Hematopoietic multipotent progenitor cell treated with erythropoietin and hydrocortisone succinate and interleukin-3 and kit ligand, for 4 days (in vitro differentiated cells): Measurements from ENCODE around the gene DLG5.

ENCODE experiments used
- DNase-seq: peaks from one replicate; pipeline ENCODE4 v3.0.0-alpha.2; 2015

DLG5 gene

GRCh38 chr10:77911535-77912123 lies 14.9 kb downstream of the DLG5 start:
- DNase-seq = peak; percentile 45

DNA sequence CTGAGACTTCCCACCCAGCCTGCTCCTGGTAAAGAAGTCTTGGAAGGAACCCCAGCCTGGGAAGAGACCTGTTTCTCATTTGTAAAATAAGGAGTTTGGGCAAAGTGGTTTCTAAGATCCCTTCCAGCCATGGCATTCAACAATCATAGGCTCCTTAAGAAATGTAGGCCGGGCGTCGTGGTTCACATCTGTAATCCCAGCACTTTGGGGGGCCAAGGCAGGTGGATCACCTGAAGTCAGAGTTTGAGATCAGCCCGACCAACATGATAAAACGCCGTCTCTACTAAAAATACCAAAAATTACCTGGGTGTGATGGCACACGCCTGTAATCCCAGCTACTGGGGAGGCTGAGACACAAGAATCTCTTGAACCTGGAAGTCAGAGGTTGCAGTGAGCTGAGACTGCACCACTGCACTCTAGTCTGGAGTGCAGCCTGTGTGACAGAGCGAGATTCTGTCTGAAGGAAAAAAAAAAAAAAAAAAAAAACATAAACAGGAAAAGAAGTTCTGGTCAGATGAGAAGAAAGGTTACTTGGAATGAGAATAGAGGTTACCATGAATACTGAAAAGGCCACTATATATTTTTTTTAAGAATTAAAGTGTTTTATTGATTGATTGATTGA lies 15.9 kb downstream of the DLG5 start:
- DNase-seq = no peak

DNA sequence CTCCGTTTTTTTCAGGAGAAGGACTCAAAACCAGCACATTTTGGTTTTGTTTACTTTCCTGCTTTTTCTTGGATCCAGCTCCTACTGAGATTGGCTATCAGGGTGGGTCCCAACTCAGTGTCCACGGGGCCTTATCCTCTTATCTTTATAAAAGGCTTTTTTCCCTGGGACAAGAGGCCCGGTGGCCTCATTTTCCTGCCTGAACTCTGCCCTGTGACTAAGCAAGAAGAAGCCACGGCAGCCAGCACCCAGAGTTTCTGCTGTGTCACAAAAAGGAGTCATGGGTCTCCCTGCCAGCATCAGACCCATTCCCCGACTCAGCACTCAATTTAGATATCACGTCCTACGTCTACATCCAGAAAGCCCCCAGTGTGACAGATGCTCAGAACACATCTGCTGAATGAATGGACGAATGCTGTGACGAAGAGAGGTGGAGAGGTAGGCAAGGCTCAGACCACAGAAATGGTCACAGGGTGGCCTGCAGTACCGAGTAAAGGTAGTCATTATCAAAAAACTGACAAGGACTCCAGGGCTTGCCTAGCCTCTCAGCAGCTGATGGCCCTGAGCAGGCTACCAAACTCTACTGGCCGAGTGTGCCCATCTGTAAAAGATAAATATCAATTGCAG lies 16.7 kb downstream of the DLG5 start:
- peak; percentile 52 for DNase-seq

- DNase-seq = peak; percentile 39
Measured at GRCh38 chr10:77909021-77909748, 17.4 kb downstream of the DLG5 start.

DNA sequence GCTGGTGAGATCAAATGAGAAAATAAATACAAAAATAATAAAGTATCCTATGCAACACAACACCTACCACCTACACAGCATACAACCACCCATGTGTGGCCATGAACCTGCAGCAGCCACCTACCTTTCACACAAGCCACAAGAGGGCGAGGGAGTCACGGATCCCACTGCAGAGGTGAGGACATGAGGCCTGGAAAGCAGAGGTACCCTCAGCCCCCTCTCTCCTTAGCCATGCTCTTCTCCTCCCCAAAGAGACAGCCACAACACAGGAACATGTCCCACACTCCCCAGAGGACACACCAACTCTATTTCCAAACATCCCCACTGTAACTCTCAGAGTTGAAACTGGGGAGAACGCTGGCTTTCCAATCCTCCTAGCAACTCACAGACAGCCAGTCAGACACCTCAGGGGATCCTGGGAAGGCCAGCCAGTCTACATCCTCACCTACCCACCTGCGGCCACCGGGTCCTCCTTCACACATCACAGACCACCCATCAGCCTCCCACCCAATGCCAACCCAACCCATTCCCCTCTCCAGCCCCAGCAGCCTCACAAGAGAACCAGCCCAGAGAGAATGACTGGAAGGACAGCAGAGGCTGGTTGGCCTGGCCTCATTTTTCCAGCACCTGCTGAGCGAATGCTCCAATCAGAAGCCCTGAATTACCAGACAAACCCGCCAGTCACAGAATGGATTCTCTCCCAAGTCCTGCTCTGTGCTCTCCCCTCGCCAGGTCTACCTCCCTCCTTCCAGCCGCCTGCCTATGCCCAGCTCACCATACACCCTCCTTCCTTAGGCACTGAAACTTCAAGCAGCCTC lies 18.4 kb downstream of the DLG5 start:
- DNase-seq = peak; percentile 33

- no peak for DNase-seq
Measured at GRCh38 chr10:77907462-77907861, 19.1 kb downstream of the DLG5 start.

- DNase-seq = peak; percentile 31
Measured at GRCh38 chr10:77906951-77907421, 19.6 kb downstream of the DLG5 start.

- DNase-seq = no peak
Measured at GRCh38 chr10:77905781-77906180, 20.8 kb downstream of the DLG5 start.

GRCh38 chr10:77905086-77905748 lies 21.3 kb downstream of the DLG5 start:
- DNase-seq = no peak

- DNase-seq = no peak
Measured at GRCh38 chr10:77904100-77904840, 22.3 kb downstream of the DLG5 start.

DNA sequence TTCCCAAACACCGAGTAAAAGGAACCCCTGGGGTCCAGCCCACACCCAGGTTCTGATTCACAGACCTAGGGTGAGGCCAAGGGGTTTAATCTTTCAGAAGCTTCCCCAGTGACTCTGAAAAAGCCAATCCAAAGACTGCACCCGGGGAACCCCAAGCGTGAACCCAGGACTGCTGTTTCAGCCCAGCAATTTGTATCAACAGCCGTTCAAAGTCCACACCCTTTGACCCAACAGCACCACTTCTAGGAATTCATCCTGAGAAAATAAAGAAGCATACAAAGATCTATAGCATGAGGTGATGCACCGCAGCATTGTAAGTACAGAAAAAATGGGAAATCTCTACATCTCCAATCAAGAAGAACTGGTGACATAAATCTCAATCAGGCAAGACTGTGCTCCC lies 24.4 kb downstream of the DLG5 start:
- DNase-seq = no peak

DNA sequence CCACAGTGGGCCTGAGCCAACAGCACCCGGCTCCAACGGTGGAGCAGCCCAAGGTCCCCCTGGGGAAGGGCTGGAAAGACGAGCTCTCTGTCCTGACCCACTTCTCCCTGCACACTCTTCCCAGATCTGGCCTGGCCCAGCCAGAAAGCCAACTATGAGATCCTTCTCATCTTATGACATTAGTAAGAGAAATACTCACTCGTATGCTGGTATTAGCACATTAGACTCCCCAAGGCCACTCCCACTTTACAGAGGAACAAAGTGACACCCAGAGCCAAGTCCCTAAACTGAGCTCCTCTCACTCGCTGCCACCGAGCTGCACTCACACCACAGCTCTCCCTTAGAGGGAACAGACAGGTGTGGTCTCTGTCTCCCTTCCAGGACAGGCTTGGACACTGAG lies 24.8 kb downstream of the DLG5 start:
- DNase-seq = no peak

DNA sequence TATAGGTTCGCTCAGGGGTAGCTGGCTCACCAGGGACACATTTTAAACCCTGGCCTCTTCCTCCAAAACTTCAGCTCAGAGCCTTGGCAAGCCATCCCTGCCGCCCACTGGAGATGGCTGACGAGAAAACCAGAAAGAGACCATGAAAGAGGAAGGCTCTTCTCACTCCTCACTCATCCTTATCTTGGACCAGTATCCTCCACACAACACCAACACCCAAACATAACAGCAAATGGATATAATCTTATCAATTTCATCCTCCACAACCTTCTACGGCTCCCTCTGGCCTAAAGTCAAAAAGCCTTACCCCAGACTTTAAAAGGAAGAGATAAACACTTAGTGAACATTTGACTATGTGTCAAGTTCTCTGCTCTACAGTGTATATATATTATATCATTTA lies 26.9 kb downstream of the DLG5 start:
- DNase-seq = peak; percentile 26

DNA sequence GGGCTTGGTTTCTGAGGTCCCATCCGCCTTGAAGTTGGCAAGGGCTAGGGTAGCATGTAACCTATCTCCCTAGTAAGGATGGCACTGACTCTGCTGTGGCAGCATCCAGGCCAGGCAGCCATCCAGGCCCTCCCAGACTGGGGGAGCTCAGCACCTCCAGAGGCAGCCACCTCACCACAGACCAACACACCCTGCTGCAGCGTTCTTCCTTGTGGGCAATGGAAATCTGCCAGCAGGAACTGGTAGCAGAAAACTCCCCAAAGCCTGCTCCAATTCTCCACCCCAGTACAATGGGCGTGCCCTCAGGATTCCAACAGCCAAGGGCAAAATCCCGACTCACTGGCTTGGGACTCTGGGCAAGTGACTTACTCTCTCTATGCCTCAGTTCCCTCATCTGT lies 27.5 kb downstream of the DLG5 start:
- DNase-seq = peak; percentile 72

- peak; percentile 28 for DNase-seq
Measured at GRCh38 chr10:77898323-77899079, 28.1 kb downstream of the DLG5 start.

GRCh38 chr10:77896058-77896457 lies 30.5 kb downstream of the DLG5 start:
- DNase-seq = no peak

DNA sequence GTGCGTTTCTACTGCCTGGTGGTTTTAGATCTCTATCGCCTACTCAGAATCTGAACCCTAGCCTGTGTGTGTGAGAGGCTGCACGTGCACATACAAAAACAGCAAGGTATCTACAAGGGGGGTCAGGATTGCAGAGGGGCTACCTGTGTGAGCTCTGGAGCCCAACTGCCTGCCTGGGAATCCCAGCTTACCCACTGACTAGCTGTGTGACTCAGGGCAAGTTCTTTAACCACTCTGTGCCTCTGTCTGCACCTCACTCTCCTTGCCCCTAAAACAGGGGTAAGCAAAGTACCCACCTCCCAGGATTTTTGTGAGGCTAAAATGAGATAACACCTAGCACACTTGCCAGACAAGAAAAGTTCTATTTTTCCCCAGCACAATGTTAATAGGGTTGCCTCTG lies 32.5 kb downstream of the DLG5 start:
- no peak for DNase-seq

GRCh38 chr10:77893386-77893785 lies 33.2 kb downstream of the DLG5 start:
- DNase-seq = no peak

- DNase-seq = no peak
Measured at GRCh38 chr10:77892761-77893160, 33.8 kb downstream of the DLG5 start.

- no peak for DNase-seq
Measured at GRCh38 chr10:77892021-77892739, 34.4 kb downstream of the DLG5 start.
